ENCODE data around the gene SH3TC1. TPM values are rescaled to one million over a fixed set of nuclear protein-coding genes. Genes with fewer than 3 reads are reported as not detected.

SH3TC1 gene
- total RNA-seq, 1 donor from 2014 or later: 14.8 TPM

- intact Hi-C loops (cut with micrococcal nuclease): no loop called here
These were observed 14.0 kb downstream of the SH3TC1 start for GRCh38 chr4:8213121-8213520.

- intact Hi-C loops (cut with micrococcal nuclease): no loop called here
These were observed 15.0 kb downstream of the SH3TC1 start for GRCh38 chr4:8214136-8214535.

- intact Hi-C loops (cut with micrococcal nuclease): no loop called here
These were observed 15.9 kb downstream of the SH3TC1 start for GRCh38 chr4:8215001-8215427.

GRCh38 chr4:8215641-8216442 lies 16.8 kb downstream of the SH3TC1 start:
- intact Hi-C loops (cut with micrococcal nuclease): no loop called here

GRCh38 chr4:8216443-8217245 lies 17.6 kb downstream of the SH3TC1 start:
- intact Hi-C loops (cut with micrococcal nuclease): no loop called here

GRCh38 chr4:8217246-8217511 lies 18.1 kb downstream of the SH3TC1 start:
- intact Hi-C loops (cut with micrococcal nuclease): no loop called here

- intact Hi-C loops (cut with micrococcal nuclease): no loop called here
These were observed 18.8 kb downstream of the SH3TC1 start for GRCh38 chr4:8217871-8218270.

- intact Hi-C loops (cut with micrococcal nuclease): no loop called here
These were observed 19.4 kb downstream of the SH3TC1 start for GRCh38 chr4:8218371-8219031.

- intact Hi-C loops (cut with micrococcal nuclease): no loop called here
These were observed 20.1 kb downstream of the SH3TC1 start for GRCh38 chr4:8219236-8219635.

DNA sequence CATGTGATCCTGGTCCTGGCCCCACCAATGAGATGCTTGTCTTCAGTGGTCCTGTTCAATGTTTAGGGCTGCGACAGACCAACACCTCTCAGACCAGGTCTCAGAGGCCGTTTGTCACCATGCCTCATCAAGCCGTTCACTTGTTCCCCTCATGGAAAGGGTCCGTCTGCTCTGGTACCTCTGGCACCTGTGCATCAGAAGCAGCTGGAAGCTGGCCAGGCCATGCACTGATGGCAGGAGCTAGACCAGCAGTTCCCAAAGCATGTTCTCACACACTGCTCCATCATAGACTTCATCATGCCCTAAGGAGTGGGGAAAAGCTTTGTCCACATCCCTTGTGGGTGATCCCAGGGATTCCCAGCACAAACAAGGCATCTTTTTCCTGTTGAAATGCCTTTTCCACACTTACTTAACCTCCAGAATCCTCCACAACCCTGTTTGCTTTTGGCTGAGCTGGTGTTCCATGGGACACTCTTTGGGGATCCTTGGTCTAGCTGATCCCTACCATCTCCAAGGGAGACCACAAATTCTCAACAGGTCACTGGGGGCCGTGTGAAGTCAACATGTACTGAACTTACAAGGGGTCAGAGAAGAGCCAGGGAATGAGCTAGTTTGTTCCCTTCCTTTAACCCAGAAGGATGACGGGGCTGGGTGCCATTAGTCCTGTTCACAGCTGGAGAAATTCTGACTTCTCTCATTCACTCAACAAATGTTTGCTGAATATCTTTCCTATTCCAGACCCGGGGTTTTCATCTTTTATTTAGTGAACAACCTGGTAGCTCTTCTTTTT lies 21.8 kb downstream of the SH3TC1 start:
- intact Hi-C loops (cut with micrococcal nuclease): no loop called here

DNA sequence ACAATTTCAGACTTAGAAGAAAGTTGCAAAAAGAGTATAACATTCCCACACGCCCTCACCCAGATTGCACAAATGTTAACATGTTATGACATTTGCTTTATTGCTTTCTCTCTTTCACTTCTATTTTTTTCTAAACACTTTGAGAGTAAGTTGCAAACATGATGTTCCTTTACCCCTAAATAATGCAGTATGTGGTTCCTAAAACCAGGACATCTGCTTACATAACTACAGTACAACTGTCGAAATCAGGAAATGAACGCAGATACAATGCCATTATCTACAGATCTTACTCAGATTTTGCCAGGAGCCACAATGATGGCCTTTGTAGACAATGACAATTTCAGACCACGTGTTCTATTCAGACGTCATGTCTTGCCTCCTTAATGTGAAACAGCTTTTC lies 22.4 kb downstream of the SH3TC1 start:
- intact Hi-C loops (cut with micrococcal nuclease): no loop called here

DNA sequence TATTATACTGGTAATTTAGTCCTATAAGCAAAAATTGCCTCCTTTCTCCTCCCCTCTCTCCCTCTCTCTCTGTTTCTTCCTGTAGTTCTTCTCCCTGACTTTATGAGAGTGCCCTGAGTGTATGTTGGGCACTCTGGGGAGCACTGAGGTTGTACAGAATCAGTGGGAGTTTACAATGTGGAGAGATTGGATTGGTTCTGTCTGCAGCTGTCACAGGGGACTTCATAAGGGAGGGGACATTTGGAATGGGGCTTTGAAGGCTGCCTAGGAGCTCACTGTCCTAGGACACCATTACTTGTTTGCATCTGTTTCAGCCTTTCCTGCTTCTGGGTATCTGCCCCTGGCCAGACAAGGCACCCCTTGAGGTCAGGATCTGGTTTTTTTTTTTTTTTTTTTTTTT lies 22.9 kb downstream of the SH3TC1 start:
- intact Hi-C loops (cut with micrococcal nuclease): no loop called here

- intact Hi-C loops (cut with micrococcal nuclease): no loop called here
These were observed 23.7 kb downstream of the SH3TC1 start for GRCh38 chr4:8222609-8223388.

- intact Hi-C loops (cut with micrococcal nuclease): no loop called here
These were observed 25.3 kb downstream of the SH3TC1 start for GRCh38 chr4:8224267-8224974.

DNA sequence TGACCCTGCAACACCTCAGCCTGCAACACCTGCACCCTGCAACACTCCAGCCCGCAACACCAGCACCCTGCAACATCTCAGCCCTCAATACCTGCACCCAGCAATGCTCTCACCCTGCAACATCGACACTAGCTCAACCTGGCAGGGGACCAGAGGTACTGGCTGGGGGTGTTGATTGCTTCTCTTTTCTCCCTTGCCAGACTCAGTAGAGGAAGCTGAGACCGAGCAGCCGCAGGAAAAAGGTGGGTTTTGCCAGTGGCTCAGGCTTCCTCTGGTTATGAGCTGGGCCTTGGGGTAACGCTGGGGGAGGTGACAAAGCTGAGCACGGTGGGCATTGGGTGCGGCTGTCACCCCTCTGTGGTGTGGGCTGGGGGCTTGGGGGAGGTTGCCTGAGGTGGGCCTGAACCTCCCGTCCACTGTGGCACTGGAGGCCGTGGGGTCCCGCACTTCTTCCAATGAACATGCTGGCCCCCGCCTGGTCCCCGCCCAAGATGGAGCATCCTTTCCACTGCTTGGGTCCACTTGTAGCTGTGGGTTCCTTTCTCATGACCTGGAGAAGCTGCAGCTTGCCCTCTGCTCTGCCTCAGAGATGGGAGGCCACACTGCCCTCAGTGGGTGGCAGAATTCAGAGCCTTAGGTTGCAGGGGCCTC lies 26.0 kb downstream of the SH3TC1 start:
- intact Hi-C loops (cut with micrococcal nuclease): no loop called here

GRCh38 chr4:8225706-8226443 lies 26.8 kb downstream of the SH3TC1 start:
- intact Hi-C loops (cut with micrococcal nuclease): no loop called here

GRCh38 chr4:8227201-8227770 lies 28.2 kb downstream of the SH3TC1 start:
- intact Hi-C loops (cut with micrococcal nuclease): no loop called here

- intact Hi-C loops (cut with micrococcal nuclease): no loop called here
These were observed 28.8 kb downstream of the SH3TC1 start for GRCh38 chr4:8227771-8228318.

Data from T-helper 2 cell treated with Interferon-gamma antibody and Interleukin-4, amounts not matched to agents 100 ng/mL and 5 ng/mL, for 36 hours (primary cell).